ENCODE results near the gene RFK. TPM values are rescaled to one million over a fixed set of nuclear protein-coding genes. Genes with fewer than 3 reads are reported as not detected.

Gene RFK
- polyA plus RNA-seq, 1 donor (not counting 4 experiments of a cell fraction or from before 2014, with no cell fraction given), result 30.1 TPM

Other genes starting within 250 kb of the RFK start
- gene GCNT1, start 64.8 kb upstream of the RFK start, polyA plus RNA-seq, result 6.4 to 9.4 TPM (median 7.5 TPM) in 3 replicates